ENCODE measurements around the gene GNB5. TPM values are rescaled to one million over a fixed set of nuclear protein-coding genes. Genes with fewer than 3 reads are reported as not detected.

GNB5 gene
- total RNA-seq, 4 donors from 2014 or later = 0.60 to 12.7 (median 7.8) TPM

- peak in 2 of 3 donors; percentile 57 to 88 for TF ChIP-seq POLR2AphosphoS5 (IDR thresholded peaks at IDR 0.05)
- TF ChIP-seq CTCF (IDR thresholded peaks at IDR 0.05) = no peak
- TF ChIP-seq EP300 (IDR thresholded peaks at IDR 0.05; ENCODE audit: low read depth) = peak; percentile 36
- no peak for TF ChIP-seq POLR2A (IDR thresholded peaks at IDR 0.05)
- H3K27ac ChIP-seq = peak overlapping the region; percentile 59 to 74 (median 64)
- in situ Hi-C loops (cut with MboI; ENCODE audit: low pct_ligation_motif_present in 1 of 4, low pct_unique_long_range_greater_than_20kb in 1 of 4, low sequenced_read_pairs in 3 of 4) (no loop called here), intact Hi-C loops (cut with DNase I; ENCODE audit: low total_unique reads) (loop anchor here (10.0 kb wide), 1 partner anchor 107 kb away; no protein-coding TSS in a partner anchor)
- WGBS, 2 donors (ENCODE audit: low coverage in 1 of 2) = 63% methylated on average over 10 of the region's 10 CpGs; no CpG with 5 or more reads in 1 of the 2 donors
- no peak overlapping the region for H3K4me3 ChIP-seq
- H3K9me3 ChIP-seq = no peaks in the 10 kb centered on the region
- no peaks in the 10 kb centered on the region for H3K36me3 ChIP-seq
- DNase-seq = peak; percentile 74
- H3K4me1 ChIP-seq = peaks cover 9 to 60% (median 27%) of the 10 kb centered on the region in 4 donors
- H3K27me3 ChIP-seq = no peaks in the 10 kb centered on the region
Observed at GRCh38 chr15:52071570-52071969, 119.6 kb downstream of the GNB5 start.

GRCh38 chr15:52069559-52069958 is 121.6 kb downstream of the GNB5 start:
- intact Hi-C loops (cut with DNase I; ENCODE audit: low total_unique reads) = no loop called here
- H3K27me3 ChIP-seq = no peaks in the 10 kb centered on the region
- peak; percentile 67 for DNase-seq
- 58% methylated on average over 5 of the region's 5 CpGs; no CpG with 5 or more reads in 1 of the 2 donors for WGBS, 2 donors (ENCODE audit: low coverage in 1 of 2)
- H3K36me3 ChIP-seq = peaks cover 0 to 5% (median 0%) of the 10 kb centered on the region in 4 donors
- H3K9me3 ChIP-seq = no peaks in the 10 kb centered on the region
- H3K27ac ChIP-seq = peak overlapping the region; percentile 20 to 74 (median 36)
- H3K4me3 ChIP-seq = no peak overlapping the region
- H3K4me1 ChIP-seq = peaks cover 9 to 57% (median 25%) of the 10 kb centered on the region in 4 donors
- TF ChIP-seq CTCF (IDR thresholded peaks at IDR 0.05) (no peak), POLR2AphosphoS5 (IDR thresholded peaks at IDR 0.05) (peak in 2 of 3 donors; percentile 39 to 82), POLR2A (IDR thresholded peaks at IDR 0.05) (no peak)
- in situ Hi-C loops (cut with MboI; ENCODE audit: low pct_ligation_motif_present in 1 of 4, low pct_unique_long_range_greater_than_20kb in 1 of 4, low sequenced_read_pairs in 3 of 4) = no loop called here

GRCh38 chr15:52068004-52068615 is 123.1 kb downstream of the GNB5 start:
- in situ Hi-C loops (cut with MboI; ENCODE audit: low pct_ligation_motif_present in 1 of 4, low pct_unique_long_range_greater_than_20kb in 1 of 4, low sequenced_read_pairs in 3 of 4) (no loop called here), intact Hi-C loops (cut with DNase I; ENCODE audit: low total_unique reads) (no loop called here)
- 60 to 61% methylated on average over 2 of the region's 2 CpGs for WGBS, 2 donors (ENCODE audit: low coverage in 1 of 2)
- Histone ChIP-seq H3K36me3 (peaks cover 0 to 13% (median 0%) of the 10 kb centered on the region in 4 donors), H3K9me3 (no peaks in the 10 kb centered on the region), H3K27me3 (no peaks in the 10 kb centered on the region), H3K4me1 (peaks cover 9 to 57% (median 25%) of the 10 kb centered on the region in 4 donors), H3K27ac (peak overlapping the region in 3 of 4 donors; percentile 24 to 59 (median 53)), H3K4me3 (no peak overlapping the region)
- no peak for DNase-seq
- TF ChIP-seq POLR2AphosphoS5 (IDR thresholded peaks at IDR 0.05) (no peak), CTCF (IDR thresholded peaks at IDR 0.05) (no peak), POLR2A (IDR thresholded peaks at IDR 0.05) (no peak), EP300 (IDR thresholded peaks at IDR 0.05; ENCODE audit: low read depth) (no peak)

GRCh38 chr15:52067545-52067926 is 123.7 kb downstream of the GNB5 start:
- in situ Hi-C loops (cut with MboI; ENCODE audit: low pct_ligation_motif_present in 1 of 4, low pct_unique_long_range_greater_than_20kb in 1 of 4, low sequenced_read_pairs in 3 of 4) (no loop called here), intact Hi-C loops (cut with DNase I; ENCODE audit: low total_unique reads) (no loop called here)
- TF ChIP-seq CTCF (IDR thresholded peaks at IDR 0.05) (no peak), EP300 (IDR thresholded peaks at IDR 0.05; ENCODE audit: low read depth) (no peak), POLR2AphosphoS5 (IDR thresholded peaks at IDR 0.05) (no peak)
- Histone ChIP-seq H3K36me3 (peaks cover 0 to 13% (median 0%) of the 10 kb centered on the region in 4 donors), H3K27me3 (no peaks in the 10 kb centered on the region), H3K4me1 (peaks cover 9 to 56% (median 25%) of the 10 kb centered on the region in 4 donors), H3K27ac (peak overlapping the region; percentile 17 to 59 (median 37)), H3K4me3 (no peak overlapping the region), H3K9me3 (no peaks in the 10 kb centered on the region)
- no peak for DNase-seq
